ENCODE measurements around the gene CA4.
"Not testable (repeated sequence)": the region's sequence is repeated elsewhere in the genome, so short reads cannot be mapped to it uniquely, and the experiment has no call there.

- TF ChIP-seq CTCF (IDR thresholded peaks at IDR 0.05; ENCODE audit: low read depth, low read length, missing input control); RAD21 (IDR thresholded peaks at IDR 0.05): not testable (repeated sequence)
- TF ChIP-seq, protein P1, sequence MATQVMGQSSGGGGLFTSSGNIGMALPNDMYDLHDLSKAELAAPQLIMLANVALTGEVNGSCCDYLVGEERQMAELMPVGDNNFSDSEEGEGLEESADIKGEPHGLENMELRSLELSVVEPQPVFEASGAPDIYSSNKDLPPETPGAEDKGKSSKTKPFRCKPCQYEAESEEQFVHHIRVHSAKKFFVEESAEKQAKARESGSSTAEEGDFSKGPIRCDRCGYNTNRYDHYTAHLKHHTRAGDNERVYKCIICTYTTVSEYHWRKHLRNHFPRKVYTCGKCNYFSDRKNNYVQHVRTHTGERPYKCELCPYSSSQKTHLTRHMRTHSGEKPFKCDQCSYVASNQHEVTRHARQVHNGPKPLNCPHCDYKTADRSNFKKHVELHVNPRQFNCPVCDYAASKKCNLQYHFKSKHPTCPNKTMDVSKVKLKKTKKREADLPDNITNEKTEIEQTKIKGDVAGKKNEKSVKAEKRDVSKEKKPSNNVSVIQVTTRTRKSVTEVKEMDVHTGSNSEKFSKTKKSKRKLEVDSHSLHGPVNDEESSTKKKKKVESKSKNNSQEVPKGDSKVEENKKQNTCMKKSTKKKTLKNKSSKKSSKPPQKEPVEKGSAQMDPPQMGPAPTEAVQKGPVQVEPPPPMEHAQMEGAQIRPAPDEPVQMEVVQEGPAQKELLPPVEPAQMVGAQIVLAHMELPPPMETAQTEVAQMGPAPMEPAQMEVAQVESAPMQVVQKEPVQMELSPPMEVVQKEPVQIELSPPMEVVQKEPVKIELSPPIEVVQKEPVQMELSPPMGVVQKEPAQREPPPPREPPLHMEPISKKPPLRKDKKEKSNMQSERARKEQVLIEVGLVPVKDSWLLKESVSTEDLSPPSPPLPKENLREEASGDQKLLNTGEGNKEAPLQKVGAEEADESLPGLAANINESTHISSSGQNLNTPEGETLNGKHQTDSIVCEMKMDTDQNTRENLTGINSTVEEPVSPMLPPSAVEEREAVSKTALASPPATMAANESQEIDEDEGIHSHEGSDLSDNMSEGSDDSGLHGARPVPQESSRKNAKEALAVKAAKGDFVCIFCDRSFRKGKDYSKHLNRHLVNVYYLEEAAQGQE (IDR thresholded peaks at IDR 0.05): not testable (repeated sequence)
These were observed 44.4 kb downstream of the CA4 start for GRCh38 chr17:60194141-60194540.

Measured in liver (tissue), 3 donors.